PC-9 (cell line): ENCODE results near the gene MAGEA6. TPM values are rescaled to one million over a fixed set of nuclear protein-coding genes. Genes with fewer than 3 reads are reported as not detected.
A peak's percentile ranks its signal among the peaks of the same experiment; 100 is the strongest.

Source experiments
- BruUV-seq: library from RNA; stranded (reverse); fragments of 400-500 nt; replicated peaks from 2 replicates; lab custom pipeline; 2021; lab: Mats Ljungman, UMichigan
- CTCF ChIA-PET: fragments of 300-600 bp; sonication (Branson Sonifier 250); formaldehyde crosslinking; loops from one replicate; lab custom pipeline; 2022; ENCODE audit warnings: antibody characterized with exemption; lab: Charles Lee
- POLR2A ChIA-PET: fragments of 300-600 bp; sonication (Branson Sonifier 250); formaldehyde crosslinking; loops from one replicate; lab custom pipeline; 2022; ENCODE audit warnings: antibody characterized with exemption; ENCODE audit not compliant: unreplicated experiment; lab: Charles Lee
- DNase-seq, 2 experiments: peaks; one replicate each; pipeline versions ENCODE4 v3.0.0 to v3.0.0-alpha.2; 2015 to 2022; ENCODE audit warnings: mixed read lengths in 1 of 2
- H2AFZ ChIP-seq: fragments of 200-600 bp; sonication (generic); 2 replicates; pipeline ENCODE4 v1.8.1; 2017; ENCODE audit warnings: antibody characterized with exemption
- H3F3A ChIP-seq: fragments of 200-600 bp; sonication (generic); 2 replicates; pipeline ENCODE4 v1.8.1; 2017; ENCODE audit warnings: antibody characterized with exemption, mild to moderate bottlenecking, low read depth; ENCODE audit not compliant: insufficient read depth
- H3K27ac ChIP-seq: fragments of 200-600 bp; sonication (generic); 2 replicates; pipeline ENCODE4 v1.6.1; 2016; ENCODE audit warnings: mixed run types
- H3K27me3 ChIP-seq: fragments of 200-600 bp; sonication (generic); 2 replicates; pipeline ENCODE4 v1.6.1; 2016; ENCODE audit warnings: low read depth, mixed run types; ENCODE audit not compliant: insufficient read depth
- H3K36me3 ChIP-seq: fragments of 200-600 bp; sonication (generic); 2 replicates; pipeline ENCODE4 v1.6.1; 2016; ENCODE audit warnings: low read depth, mixed run types
- H3K4me1 ChIP-seq: fragments of 200-600 bp; sonication (generic); replicated peaks from 2 replicates; pipeline ENCODE4 v1.6.1; 2016; ENCODE audit warnings: mixed run types; ENCODE audit not compliant: insufficient read depth
- H3K4me2 ChIP-seq: fragments of 200-600 bp; sonication (generic); 2 replicates; pipeline ENCODE4 v1.6.1; 2017; ENCODE audit warnings: mixed run types
- H3K4me3 ChIP-seq: fragments of 200-600 bp; sonication (generic); 2 replicates; pipeline ENCODE4 v1.6.1; 2016; ENCODE audit warnings: mixed run types
- H3K79me2 ChIP-seq: fragments of 200-600 bp; sonication (generic); 2 replicates; pipeline ENCODE4 v1.6.1; 2017; ENCODE audit warnings: low read depth, mixed run types
- H3K9me2 ChIP-seq: fragments of 200-600 bp; sonication (generic); 2 replicates; pipeline ENCODE4 v1.8.1; 2017; ENCODE audit warnings: mild to moderate bottlenecking; ENCODE audit not compliant: insufficient read depth
- H3K9me3 ChIP-seq: fragments of 200-600 bp; sonication (generic); 2 replicates; pipeline ENCODE4 v1.8.1; 2016; ENCODE audit warnings: low read depth; ENCODE audit not compliant: insufficient read depth
- H4K20me1 ChIP-seq: fragments of 200-600 bp; sonication (generic); 2 replicates; pipeline ENCODE4 v1.8.1; 2017; ENCODE audit not compliant: insufficient read depth
- CTCF ChIP-seq: fragments of 200-600 bp; sonication (generic); conservative IDR thresholded peaks from 2 replicates; pipeline ENCODE4 v1.6.1; 2017; ENCODE audit warnings: mixed run types, antibody characterized with exemption, mild to moderate bottlenecking, moderate library complexity
- EZH2 ChIP-seq: fragments of 200-600 bp; sonication (generic); IDR thresholded peaks from 2 replicates; pipeline ENCODE4 v1.8.0; 2017; ENCODE audit warnings: antibody characterized with exemption, low read depth
- intact Hi-C: fragments of 100-400 bp; cut with micrococcal nuclease; formaldehyde crosslinking; loops from one replicate; pipeline ENCODE4 v1.10.0; 2022; ENCODE audit not compliant: unreplicated experiment
- total RNA-seq: library from RNA; stranded (reverse); gene quantifications from 2 replicates; pipeline ENCODE4 v1.2.3, GENCODE V29; 2021

The MAGEA6 gene
- total RNA-seq, 1 experiment from 2014 or later: 122 TPM

- H2AFZ ChIP-seq: no peak overlapping the region
These were observed 47.7 kb upstream of the MAGEA6 start for GRCh38 chrX:152817078-152817764.

GRCh38 chrX:152814048-152814447 lies 44.6 kb upstream of the MAGEA6 start:
- no peaks in the 10 kb centered on the region for H3K9me3 ChIP-seq
- no peaks in the 10 kb centered on the region for H3K79me2 ChIP-seq
- H3K27ac ChIP-seq: no peak overlapping the region
- no peaks in the 10 kb centered on the region; the same call in 1 of the 2 replicates for H4K20me1 ChIP-seq
- no peaks in the 10 kb centered on the region for H3K27me3 ChIP-seq
- H3K4me2 ChIP-seq: no peak overlapping the region
- no peak for TF ChIP-seq CTCF
- TF ChIP-seq EZH2: no peak
- ChIA-PET POLR2A (no interaction called here), CTCF (interaction anchor here (0.5 to 0.7 kb wide), 3 partner anchors 92 to 1078 kb away, joined by 3 to 6 read pairs (median 5); no protein-coding TSS in a partner anchor)
- H2AFZ ChIP-seq: no peak overlapping the region
- no peaks in the 10 kb centered on the region for H3K9me2 ChIP-seq
- H3F3A ChIP-seq: 0 out of 2 replicates have a peak, but pooled peaks cover 6% of the 10 kb centered on the region
- no peaks in the 10 kb centered on the region for H3K4me1 ChIP-seq
- no TSS peak for BruUV-seq
- H3K36me3 ChIP-seq: no peaks in the 10 kb centered on the region; the same call in 1 of the 2 replicates
- intact Hi-C loops: no loop called here
- H3K4me3 ChIP-seq: no peak overlapping the region
- no peak for DNase-seq

More at GRCh38 chrX:152817078-152817764, 47.7 kb upstream of the MAGEA6 start:
- TF ChIP-seq EZH2: no peak
- peak; percentile 78 for TF ChIP-seq CTCF
- no peak overlapping the region for H3K27ac ChIP-seq
- H4K20me1 ChIP-seq: no peaks in the 10 kb centered on the region
- H3K27me3 ChIP-seq: no peaks in the 10 kb centered on the region
- POLR2A ChIA-PET: no interaction called here
- H3F3A ChIP-seq: 0 out of 2 replicates have a peak, but pooled peaks cover 6% of the 10 kb centered on the region
- H3K9me3 ChIP-seq: no peaks in the 10 kb centered on the region
- H3K4me1 ChIP-seq: no peaks in the 10 kb centered on the region
- no peak overlapping the region for H3K4me3 ChIP-seq
- DNase-seq: peak in 1 of 2 experiments; percentile 37
- no peaks in the 10 kb centered on the region for H3K79me2 ChIP-seq
- CTCF ChIA-PET: no interaction called here
- no peaks in the 10 kb centered on the region for H3K9me2 ChIP-seq
- H3K36me3 ChIP-seq: no peaks in the 10 kb centered on the region
- no peak overlapping the region for H3K4me2 ChIP-seq
- BruUV-seq: no TSS peak
- intact Hi-C loops: loop anchor here (1.0 kb wide), 2 partner anchors 175 to 1068 kb away; no protein-coding TSS in a partner anchor

- Histone ChIP-seq H3K9me3 (no peaks in the 10 kb centered on the region), H3K36me3 (peaks cover 6% of the 10 kb centered on the region; the same call in 1 of the 2 replicates), H3K27ac (no peak overlapping the region), H3K4me2 (no peak overlapping the region), H3K79me2 (no peaks in the 10 kb centered on the region), H3K4me3 (no peak overlapping the region), H3K9me2 (no peaks in the 10 kb centered on the region), H3F3A (0 out of 2 replicates have a peak, but pooled peaks cover under 1% of the 10 kb centered on the region), H2AFZ (no peak overlapping the region), H3K4me1 (no peaks in the 10 kb centered on the region), H4K20me1 (no peaks in the 10 kb centered on the region; the same call in 1 of the 2 replicates), H3K27me3 (no peaks in the 10 kb centered on the region)
- TF ChIP-seq EZH2 (no peak), CTCF (no peak)
- DNase-seq: no peak
- BruUV-seq: no TSS peak
- intact Hi-C loops: no loop called here
- ChIA-PET POLR2A (interaction anchor here (0.5 kb wide), 1 partner anchor 1532 kb away, joined by 4 read pairs; no protein-coding TSS in a partner anchor), CTCF (interaction anchor here (0.6 kb wide), 1 partner anchor 93 kb away, joined by 3 read pairs; no protein-coding TSS in a partner anchor)
These were observed 43.7 kb upstream of the MAGEA6 start for GRCh38 chrX:152813206-152813605.
